Activated naive CD8-positive, alpha-beta T cell treated with anti-CD3 and anti-CD28 coated beads, Interleukin-2, amount 50 U/mL, for 24 hours (primary cell): ENCODE measurements around the gene KPNA1.
A peak's percentile ranks its signal among the peaks of the same experiment; 100 is the strongest.

Experiments
- ATAC-seq: fragments of 150-1000 bp; cut with Tn5 transposase; one replicate; pipeline ENCODE4 v1.10.0; 2021
- DNase-seq: peaks from one replicate; pipeline ENCODE4 v3.0.0; 2021
- H3K27ac Mint-ChIP-seq: one replicate; pipeline ENCODE4 v1.8.0; 2021; ENCODE audit warnings: mild to moderate bottlenecking, mixed read lengths
- H3K27me3 Mint-ChIP-seq: one replicate; pipeline ENCODE4 v1.8.0; 2021; ENCODE audit warnings: mixed read lengths
- H3K36me3 Mint-ChIP-seq: one replicate; pipeline ENCODE4 v1.8.0; 2021; ENCODE audit warnings: low read depth, mixed read lengths
- H3K4me1 Mint-ChIP-seq: one replicate; pipeline ENCODE4 v1.8.0; 2021; ENCODE audit warnings: mixed read lengths
- H3K4me3 Mint-ChIP-seq: one replicate; pipeline ENCODE4 v1.8.0; 2021; ENCODE audit warnings: mild to moderate bottlenecking, moderate library complexity, mixed read lengths
- H3K9me3 Mint-ChIP-seq: one replicate; pipeline ENCODE4 v1.8.0; 2021; ENCODE audit warnings: mixed read lengths

Gene KPNA1

DNA sequence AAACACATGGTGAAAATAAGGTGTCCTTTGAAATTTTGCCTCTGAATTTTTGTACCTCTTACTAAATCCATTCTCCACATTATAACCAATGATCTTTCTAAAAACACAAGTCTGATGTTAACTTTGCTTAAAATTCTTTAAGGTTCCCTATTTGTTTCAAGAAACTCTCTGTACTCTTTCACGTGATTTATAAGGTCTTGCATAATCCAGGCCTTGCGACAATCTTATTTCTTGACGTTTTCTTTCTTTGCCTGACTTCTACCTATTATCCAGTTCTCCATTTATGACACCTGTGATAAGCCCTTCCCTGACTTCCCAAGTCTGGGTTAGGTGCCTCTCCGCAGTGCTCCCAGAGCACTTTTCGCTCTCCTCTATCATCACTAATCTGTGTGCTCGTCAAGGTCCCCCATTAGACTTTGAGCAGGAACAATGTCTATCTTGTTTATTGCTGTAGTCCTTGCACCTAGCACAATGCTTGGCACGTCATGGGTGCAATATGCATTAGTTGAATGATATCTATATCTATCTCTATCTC lies 24.3 kb upstream of the KPNA1 start:
- no peaks in the 10 kb centered on the region for H3K9me3 Mint-ChIP-seq
- DNase-seq (no peak), ATAC-seq (no peak)
- H3K4me1 Mint-ChIP-seq = peaks cover 28% of the 10 kb centered on the region
- H3K36me3 Mint-ChIP-seq = peaks cover 47% of the 10 kb centered on the region
- no peak overlapping the region for H3K4me3 Mint-ChIP-seq
- H3K27ac Mint-ChIP-seq = no peak overlapping the region
- no peaks in the 10 kb centered on the region for H3K27me3 Mint-ChIP-seq

DNA sequence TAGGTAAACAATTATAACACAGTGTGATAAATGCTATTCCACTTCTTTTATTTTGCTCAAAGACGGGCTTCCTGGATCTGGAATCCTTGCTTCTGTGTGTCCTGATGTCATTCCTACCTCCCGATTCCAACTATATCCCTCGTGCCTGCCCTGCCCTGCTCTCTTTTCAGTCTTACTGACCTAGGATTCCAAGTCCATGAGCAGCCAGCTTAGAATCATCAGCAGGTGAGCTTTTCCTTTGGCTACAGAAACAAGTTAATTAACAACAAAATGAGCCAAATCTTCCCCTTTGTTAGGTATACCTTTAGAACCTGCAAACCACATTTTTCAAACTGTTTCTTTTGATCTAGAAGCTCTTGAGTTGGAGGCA lies 21.9 kb upstream of the KPNA1 start:
- no peaks in the 10 kb centered on the region for H3K27me3 Mint-ChIP-seq
- ATAC-seq (no peak), DNase-seq (no peak)
- H3K36me3 Mint-ChIP-seq = peaks cover 63% of the 10 kb centered on the region
- no peak overlapping the region for H3K4me3 Mint-ChIP-seq
- H3K27ac Mint-ChIP-seq = no peak overlapping the region
- H3K9me3 Mint-ChIP-seq = no peaks in the 10 kb centered on the region
- H3K4me1 Mint-ChIP-seq = peaks cover 52% of the 10 kb centered on the region

DNA sequence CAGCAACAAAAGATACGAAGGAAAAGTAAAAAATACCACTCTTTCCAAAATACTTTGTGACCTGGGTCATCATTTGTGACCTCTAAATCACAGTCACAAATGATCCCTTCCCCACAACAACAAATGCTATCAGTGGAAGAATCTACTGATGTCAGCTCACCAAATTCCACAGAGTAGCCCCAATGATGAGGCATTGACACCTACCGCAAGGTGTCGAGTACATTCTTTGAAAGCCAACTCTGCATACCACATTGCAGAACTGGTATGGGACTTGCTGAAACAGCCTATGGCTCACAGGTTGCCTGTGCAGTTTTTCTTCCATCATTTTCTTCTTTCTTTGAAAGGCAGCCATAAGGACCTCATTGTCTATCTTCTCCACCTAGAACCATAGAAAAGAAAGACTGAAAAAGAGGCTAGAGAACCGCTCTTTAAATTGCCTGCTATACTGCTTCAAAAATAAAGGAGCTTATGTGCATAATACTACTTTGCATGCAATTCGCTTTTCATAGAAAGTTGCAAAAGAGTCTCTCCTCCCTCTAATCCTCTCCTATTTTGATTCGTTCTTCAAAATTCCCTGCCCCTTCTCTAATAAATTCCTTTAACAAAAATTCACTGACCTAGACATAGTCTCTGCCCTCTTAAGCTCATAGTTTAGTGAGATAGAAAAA lies 21.4 kb upstream of the KPNA1 start:
- Mint-ChIP-seq H3K9me3 (no peaks in the 10 kb centered on the region), H3K4me3 (no peak overlapping the region), H3K4me1 (peaks cover 54% of the 10 kb centered on the region), H3K27ac (no peak overlapping the region), H3K27me3 (no peaks in the 10 kb centered on the region), H3K36me3 (peaks cover 62% of the 10 kb centered on the region)
- no peak for DNase-seq
- ATAC-seq = no peak

DNA sequence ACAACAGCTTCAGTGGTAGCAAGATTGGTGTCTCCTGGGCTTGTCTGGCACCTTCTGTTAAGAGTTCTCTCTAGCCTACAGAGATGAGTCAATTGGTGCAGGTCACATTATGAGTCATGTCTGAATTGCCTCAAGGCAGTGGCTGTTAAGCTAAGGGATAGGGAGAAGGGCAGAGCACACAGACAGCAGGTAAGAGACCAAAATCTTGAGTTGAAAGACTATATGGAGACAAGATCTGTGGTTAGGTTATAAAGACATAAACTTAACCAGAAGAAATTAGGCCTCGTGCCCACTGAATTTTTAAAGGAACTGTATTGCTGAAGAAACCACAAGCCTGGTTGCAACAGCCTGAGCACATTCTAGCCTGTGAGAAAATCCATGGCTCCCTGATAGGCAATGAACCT lies 19.2 kb upstream of the KPNA1 start:
- Mint-ChIP-seq H3K27me3 (no peaks in the 10 kb centered on the region), H3K4me1 (peaks cover 51% of the 10 kb centered on the region), H3K9me3 (no peaks in the 10 kb centered on the region), H3K36me3 (peaks cover 61% of the 10 kb centered on the region), H3K27ac (peak overlapping the region; percentile 76), H3K4me3 (no peak overlapping the region)
- peak; percentile 100 for ATAC-seq
- DNase-seq = peak; percentile 30

DNA sequence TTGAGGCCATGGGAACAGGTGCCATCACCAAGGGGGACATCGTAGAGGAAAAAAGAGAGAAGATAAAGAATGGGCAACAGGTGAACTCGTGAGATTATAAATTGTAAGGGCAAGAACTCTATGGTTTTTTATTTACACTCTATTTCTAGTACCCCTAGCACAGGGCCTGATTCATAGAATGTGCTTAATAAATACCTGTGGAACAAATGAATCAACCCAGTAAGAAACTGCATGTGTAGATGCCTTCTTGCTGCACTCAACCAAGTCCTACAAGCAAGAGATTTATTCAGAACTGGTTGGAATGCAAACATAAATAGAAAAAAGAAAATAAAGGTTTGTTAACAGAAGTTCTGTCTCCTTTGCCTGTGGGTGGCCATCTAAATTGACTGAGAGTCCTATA lies 18.7 kb upstream of the KPNA1 start:
- Mint-ChIP-seq H3K4me3 (peak overlapping the region; percentile 9), H3K9me3 (no peaks in the 10 kb centered on the region), H3K27ac (peak overlapping the region; percentile 76), H3K4me1 (peaks cover 48% of the 10 kb centered on the region), H3K27me3 (no peaks in the 10 kb centered on the region), H3K36me3 (peaks cover 59% of the 10 kb centered on the region)
- peak; percentile 26 for ATAC-seq
- no peak for DNase-seq

DNA sequence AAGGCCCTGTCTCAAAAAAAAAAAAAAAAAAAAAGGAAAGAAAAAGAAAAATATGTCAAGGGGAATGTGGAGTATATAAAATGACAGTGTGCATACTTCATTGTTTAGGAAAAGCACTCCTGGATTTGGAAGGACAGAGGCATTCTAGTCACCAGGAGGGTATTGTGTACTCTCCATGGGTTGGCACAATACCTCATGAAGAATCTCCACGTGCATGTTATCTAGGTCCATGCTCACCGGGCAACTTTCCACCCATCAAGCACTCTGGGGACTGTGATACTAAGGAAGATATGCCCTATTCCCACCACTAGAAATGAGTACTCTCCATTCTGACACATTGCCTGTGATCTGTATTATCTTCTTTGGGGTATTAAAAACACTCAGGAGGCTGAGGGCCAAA lies 15.4 kb upstream of the KPNA1 start:
- H3K9me3 Mint-ChIP-seq = no peaks in the 10 kb centered on the region
- no peak for DNase-seq
- H3K27ac Mint-ChIP-seq = no peak overlapping the region
- H3K4me3 Mint-ChIP-seq = no peak overlapping the region
- no peak for ATAC-seq
- H3K36me3 Mint-ChIP-seq = peaks cover 43% of the 10 kb centered on the region
- no peaks in the 10 kb centered on the region for H3K27me3 Mint-ChIP-seq
- H3K4me1 Mint-ChIP-seq = peaks cover 37% of the 10 kb centered on the region

DNA sequence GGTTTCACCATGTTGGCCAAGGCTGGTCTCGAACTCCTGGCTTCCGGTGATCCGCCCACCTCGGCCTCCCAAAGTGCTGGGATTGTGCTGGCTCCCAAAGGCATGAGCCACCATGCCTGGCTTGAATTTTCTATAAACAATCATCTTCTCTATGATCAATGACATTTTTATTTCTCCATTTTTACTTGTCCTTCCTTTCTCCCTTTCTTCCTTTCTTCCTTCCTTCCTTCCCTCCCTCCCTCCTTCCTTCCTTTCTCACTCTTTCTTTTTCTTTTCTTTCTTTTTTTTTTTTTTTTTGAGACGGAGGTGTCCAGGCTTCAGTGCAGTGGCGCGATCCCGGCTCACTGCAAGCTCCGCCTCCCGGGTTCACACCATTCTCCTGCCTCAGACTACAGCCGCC lies 8.6 kb upstream of the KPNA1 start:
- no peak overlapping the region for H3K4me3 Mint-ChIP-seq
- no peak for DNase-seq
- no peak overlapping the region for H3K27ac Mint-ChIP-seq
- H3K9me3 Mint-ChIP-seq = no peaks in the 10 kb centered on the region
- H3K36me3 Mint-ChIP-seq = peaks cover 4% of the 10 kb centered on the region
- no peak for ATAC-seq
- H3K27me3 Mint-ChIP-seq = no peaks in the 10 kb centered on the region
- H3K4me1 Mint-ChIP-seq = peaks cover 1% of the 10 kb centered on the region

DNA sequence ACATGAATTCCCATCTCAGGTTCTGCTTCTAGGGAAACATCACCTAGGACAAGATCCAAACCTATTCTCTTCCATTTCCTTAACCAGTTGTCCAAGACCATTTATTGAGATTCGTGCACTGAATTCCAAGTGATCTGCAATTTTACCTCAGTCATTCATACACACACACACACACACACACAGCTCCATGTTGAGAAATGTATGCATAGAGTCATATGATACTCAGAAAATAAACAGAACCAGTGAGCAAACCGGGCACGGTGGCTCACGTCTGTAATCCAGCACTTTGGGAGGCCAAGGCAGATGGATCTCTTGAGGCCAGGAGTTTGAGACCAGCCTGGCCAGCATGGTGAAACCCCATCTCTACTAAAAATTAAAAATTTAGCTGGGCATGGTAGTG lies 6.1 kb upstream of the KPNA1 start:
- Mint-ChIP-seq H3K36me3 (peaks cover 4% of the 10 kb centered on the region), H3K4me1 (peaks cover 1% of the 10 kb centered on the region), H3K27ac (no peak overlapping the region), H3K9me3 (no peaks in the 10 kb centered on the region), H3K4me3 (no peak overlapping the region), H3K27me3 (no peaks in the 10 kb centered on the region)
- DNase-seq = no peak
- no peak for ATAC-seq

DNA sequence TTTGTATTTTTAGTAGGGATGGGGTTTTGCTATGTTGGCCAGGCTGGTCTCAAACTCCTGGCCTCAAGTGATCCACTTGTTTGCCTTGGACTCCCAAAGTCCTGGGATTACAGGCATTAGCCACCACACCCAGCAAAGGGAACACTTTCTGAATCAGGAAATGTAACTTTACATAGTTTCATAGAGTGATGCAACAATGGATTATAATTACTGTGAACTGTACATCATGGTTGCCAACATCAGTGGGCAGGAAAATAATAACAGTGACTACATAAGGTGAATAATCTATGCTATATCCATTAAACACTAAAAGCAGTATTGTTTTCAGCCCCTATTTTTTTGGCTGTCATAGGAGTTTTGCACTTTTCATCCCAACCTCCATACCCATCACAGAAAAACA lies 5.0 kb upstream of the KPNA1 start:
- ATAC-seq (no peak), DNase-seq (no peak)
- Mint-ChIP-seq H3K4me1 (peaks cover 4% of the 10 kb centered on the region), H3K4me3 (no peak overlapping the region), H3K27ac (no peak overlapping the region), H3K27me3 (no peaks in the 10 kb centered on the region), H3K9me3 (no peaks in the 10 kb centered on the region), H3K36me3 (peaks cover 4% of the 10 kb centered on the region)

DNA sequence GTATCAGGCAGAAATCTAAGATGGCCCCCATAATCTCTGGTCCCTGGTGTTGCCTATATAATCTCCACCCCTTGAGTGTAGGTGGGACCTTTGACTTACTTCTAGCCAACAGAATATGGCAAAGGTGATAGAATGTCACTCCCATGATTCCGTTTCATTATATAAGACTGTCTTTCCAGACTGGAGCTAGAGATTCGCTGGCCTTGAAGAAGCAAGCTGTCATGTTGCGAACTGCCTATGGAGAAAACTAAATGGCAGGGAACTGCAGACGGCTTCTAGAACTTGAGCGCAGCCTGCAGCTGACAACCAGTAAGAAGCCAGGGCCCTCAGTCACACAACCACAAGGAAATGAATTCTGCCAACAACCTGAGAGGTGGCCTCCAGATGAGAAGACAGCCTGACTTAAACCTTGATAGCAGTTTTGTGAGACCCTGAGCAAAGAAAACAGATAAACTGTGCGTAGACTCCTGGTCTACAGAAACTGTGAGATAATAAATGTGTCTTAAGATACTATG lies 2.2 kb upstream of the KPNA1 start:
- Mint-ChIP-seq H3K4me3 (no peak overlapping the region), H3K36me3 (peaks cover 6% of the 10 kb centered on the region), H3K4me1 (peaks cover 23% of the 10 kb centered on the region), H3K9me3 (no peaks in the 10 kb centered on the region), H3K27me3 (no peaks in the 10 kb centered on the region), H3K27ac (no peak overlapping the region)
- DNase-seq = no peak
- no peak for ATAC-seq

DNA sequence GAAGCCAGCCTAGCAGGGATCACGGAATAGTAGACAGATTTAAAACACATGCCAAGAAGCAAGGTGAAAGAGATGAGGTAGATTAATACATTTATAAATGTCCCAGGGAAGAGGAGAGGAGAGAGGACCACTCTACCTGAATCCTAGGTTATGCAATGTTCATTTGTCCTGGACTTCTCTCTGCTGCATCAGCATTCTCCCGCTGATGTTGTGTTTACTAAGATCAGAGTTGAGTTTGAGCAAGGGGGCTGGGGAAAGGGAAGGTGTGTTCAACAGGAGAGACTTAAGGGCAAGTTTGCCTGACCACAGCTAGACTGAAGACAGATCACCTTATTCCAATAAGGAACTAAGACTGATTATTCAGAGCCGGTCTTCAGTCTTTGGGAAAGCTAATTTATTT lies 1.1 kb upstream of the KPNA1 start:
- H3K27me3 Mint-ChIP-seq = no peaks in the 10 kb centered on the region
- ATAC-seq (no peak), DNase-seq (no peak)
- H3K9me3 Mint-ChIP-seq = no peaks in the 10 kb centered on the region
- H3K27ac Mint-ChIP-seq = no peak overlapping the region
- H3K36me3 Mint-ChIP-seq = peaks cover 6% of the 10 kb centered on the region
- H3K4me3 Mint-ChIP-seq = no peak overlapping the region
- peaks cover 33% of the 10 kb centered on the region for H3K4me1 Mint-ChIP-seq

DNA sequence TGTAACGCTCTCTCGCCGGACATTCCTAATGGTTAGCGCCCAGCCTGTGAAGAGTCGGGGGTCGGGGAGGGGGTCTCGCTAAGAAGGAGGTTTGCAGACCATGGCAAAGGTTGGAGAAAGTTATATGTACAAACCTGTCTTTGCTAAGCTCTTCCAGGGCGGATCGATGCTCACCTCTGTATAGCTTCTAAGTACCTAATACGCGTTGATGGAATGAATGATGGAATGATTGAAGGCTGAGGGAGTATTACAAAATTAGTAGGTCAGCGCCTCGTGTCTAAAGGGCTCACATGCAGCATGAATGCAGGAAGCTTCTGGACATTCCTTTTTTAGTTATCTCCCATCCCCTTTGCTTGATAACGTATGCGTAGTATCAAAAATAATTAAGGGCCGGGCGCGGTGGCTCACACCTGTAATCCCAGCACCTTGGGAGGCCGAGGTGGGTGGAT lies 305 bp upstream of the KPNA1 start:
- Mint-ChIP-seq H3K4me3 (peak overlapping the region; percentile 85), H3K4me1 (peaks cover 36% of the 10 kb centered on the region), H3K36me3 (peaks cover 6% of the 10 kb centered on the region), H3K9me3 (no peaks in the 10 kb centered on the region), H3K27me3 (no peaks in the 10 kb centered on the region), H3K27ac (peak overlapping the region; percentile 79)
- ATAC-seq (no peak), DNase-seq (no peak)

DNA sequence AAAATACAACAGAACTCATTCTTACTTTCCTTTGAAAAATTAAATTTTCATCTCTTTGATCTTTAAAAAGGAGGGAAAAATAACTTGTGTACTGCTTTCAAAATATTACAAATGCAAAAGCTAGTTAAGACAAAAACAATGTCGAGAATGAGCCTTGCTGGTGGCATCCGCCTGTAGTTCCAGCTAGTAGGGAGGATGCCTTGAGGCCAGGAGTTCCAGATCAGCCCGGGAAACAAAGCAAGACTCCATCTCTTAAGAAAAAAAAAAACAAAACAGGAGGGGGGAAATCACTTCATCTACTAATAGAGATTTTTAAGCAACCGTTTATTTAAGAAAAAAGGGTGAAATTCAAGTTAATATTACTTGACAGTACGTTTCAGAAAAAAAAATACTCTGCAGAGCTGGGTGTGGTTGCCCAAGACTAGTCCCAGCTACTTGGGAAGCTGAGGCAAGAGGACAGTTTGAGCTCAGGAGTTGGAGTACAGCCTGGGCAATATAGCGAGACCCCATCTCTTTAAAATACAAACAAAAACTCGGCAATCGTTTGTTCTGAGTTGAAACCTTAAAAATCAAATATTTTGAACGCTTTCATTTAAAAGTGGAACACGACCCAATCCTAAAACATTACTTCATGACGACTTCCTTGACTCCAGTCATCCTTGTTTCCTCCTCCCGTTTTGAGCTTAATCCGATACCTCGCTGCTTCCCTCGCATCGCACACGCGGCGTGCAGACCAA lies 1.2 kb downstream of the KPNA1 start:
- no peak for DNase-seq
- no peak for ATAC-seq
- peaks cover 49% of the 10 kb centered on the region for H3K4me1 Mint-ChIP-seq
- H3K27ac Mint-ChIP-seq = peak overlapping the region; percentile 78
- peak overlapping the region; percentile 85 for H3K4me3 Mint-ChIP-seq
- no peaks in the 10 kb centered on the region for H3K9me3 Mint-ChIP-seq
- no peaks in the 10 kb centered on the region for H3K27me3 Mint-ChIP-seq
- H3K36me3 Mint-ChIP-seq = peaks cover 10% of the 10 kb centered on the region

DNA sequence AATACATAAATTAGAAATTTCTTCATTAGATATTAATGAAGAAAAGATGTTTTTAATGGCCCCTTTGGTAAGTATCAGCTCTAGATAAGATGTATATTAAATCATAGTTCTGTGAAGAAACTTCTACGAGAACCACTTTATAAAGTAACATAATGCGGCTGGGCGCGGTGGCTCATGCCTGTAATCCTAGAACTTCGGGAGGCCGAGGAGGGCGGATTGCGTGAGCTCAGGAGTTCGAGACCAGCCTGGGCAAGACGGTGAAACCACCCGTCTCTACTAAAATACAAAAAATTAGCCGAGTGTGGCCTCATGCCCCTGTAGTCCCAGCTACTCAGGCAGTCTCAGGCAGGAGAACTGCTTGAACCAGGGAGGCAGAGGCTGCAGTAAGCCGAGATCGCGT lies 2.5 kb downstream of the KPNA1 start:
- peaks cover 61% of the 10 kb centered on the region for H3K4me1 Mint-ChIP-seq
- H3K27me3 Mint-ChIP-seq = no peaks in the 10 kb centered on the region
- DNase-seq (no peak), ATAC-seq (no peak)
- H3K36me3 Mint-ChIP-seq = peaks cover 12% of the 10 kb centered on the region
- no peak overlapping the region for H3K27ac Mint-ChIP-seq
- no peaks in the 10 kb centered on the region for H3K9me3 Mint-ChIP-seq
- no peak overlapping the region for H3K4me3 Mint-ChIP-seq

DNA sequence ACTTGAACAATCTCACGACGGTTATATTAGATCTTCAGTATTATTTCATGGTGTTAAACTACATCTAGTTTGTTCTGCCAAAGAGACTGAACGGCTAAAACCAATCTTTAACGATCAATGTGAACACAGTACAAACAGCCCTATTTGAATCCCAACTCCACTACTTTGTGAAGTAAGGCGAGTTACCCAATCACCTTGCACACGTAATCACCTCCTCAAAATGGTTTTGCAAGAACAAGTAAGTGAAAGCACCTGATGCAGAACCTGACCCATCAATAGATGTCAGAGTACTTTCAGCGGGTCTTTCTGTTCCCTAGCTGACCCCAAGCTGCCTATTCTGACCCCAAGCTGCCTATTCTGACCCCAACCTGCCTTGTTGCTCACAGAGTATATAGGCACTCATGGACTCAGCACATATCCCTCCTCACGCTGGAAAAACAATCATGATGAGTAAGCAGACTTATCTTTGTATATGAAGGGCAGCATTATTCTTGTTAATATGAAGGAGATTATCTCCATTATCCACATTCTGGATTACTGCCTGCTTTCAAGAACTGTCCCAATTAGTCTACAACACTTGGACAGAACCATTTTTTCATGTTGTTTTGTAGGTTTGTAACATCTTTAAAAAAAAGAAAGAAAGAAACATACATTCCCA lies 3.7 kb downstream of the KPNA1 start:
- H3K36me3 Mint-ChIP-seq = peaks cover 14% of the 10 kb centered on the region
- no peak overlapping the region for H3K27ac Mint-ChIP-seq
- DNase-seq (no peak), ATAC-seq (no peak)
- H3K9me3 Mint-ChIP-seq = no peaks in the 10 kb centered on the region
- no peaks in the 10 kb centered on the region for H3K27me3 Mint-ChIP-seq
- H3K4me1 Mint-ChIP-seq = peaks cover 69% of the 10 kb centered on the region
- no peak overlapping the region for H3K4me3 Mint-ChIP-seq
